HFF-Myc (cell line): ENCODE measurements around the gene CNTN1.

Experiments
- DNase-seq: peaks from one replicate; pipeline ENCODE4 v3.0.0-alpha.2; 2011; ENCODE audit warnings: low read depth; ENCODE audit errors: extremely low read depth
- H3K4me3 ChIP-seq: replicated peaks from 2 replicates; pipeline ENCODE4 v1.5.1; 2011; ENCODE audit warnings: low read depth, mild to moderate bottlenecking, control low read depth, low read length
- TF ChIP-seq, protein P1 (sequence below): IDR thresholded peaks from 2 replicates; pipeline ENCODE4 v1.5.1; 2012; ENCODE audit warnings: mild to moderate bottlenecking, low read depth, low read length, control low read depth; ENCODE audit errors: missing control alignments

CNTN1 gene

DNA sequence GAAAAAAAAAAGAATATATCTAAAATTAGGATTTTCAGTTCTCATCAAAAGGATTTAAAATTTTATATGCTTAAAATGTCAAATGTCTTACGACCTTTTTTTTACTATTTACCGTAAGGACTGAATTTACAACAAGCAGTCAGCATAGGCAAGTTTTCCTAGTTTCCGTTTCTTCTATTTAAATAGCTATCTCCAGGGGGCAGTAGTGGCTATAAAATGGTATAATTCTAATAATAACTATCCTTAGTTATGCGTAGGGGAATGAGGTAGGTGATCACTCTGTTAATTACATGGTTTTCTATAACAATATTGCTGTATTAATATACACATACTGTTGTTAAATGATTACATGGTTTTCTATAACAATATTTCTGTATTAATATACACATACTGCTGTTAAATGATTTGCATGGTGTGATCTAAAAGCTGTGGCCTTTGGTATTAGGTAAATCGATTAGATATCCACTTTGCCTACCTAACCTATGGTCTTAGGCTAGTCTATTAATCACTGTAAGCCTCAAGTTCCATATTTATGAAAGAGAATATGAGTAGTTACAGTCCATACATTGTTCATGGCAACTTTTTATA is 278.2 kb downstream of the CNTN1 start:
- no peak overlapping the region for H3K4me3 ChIP-seq
- DNase-seq: no peak
- TF ChIP-seq, protein P1, sequence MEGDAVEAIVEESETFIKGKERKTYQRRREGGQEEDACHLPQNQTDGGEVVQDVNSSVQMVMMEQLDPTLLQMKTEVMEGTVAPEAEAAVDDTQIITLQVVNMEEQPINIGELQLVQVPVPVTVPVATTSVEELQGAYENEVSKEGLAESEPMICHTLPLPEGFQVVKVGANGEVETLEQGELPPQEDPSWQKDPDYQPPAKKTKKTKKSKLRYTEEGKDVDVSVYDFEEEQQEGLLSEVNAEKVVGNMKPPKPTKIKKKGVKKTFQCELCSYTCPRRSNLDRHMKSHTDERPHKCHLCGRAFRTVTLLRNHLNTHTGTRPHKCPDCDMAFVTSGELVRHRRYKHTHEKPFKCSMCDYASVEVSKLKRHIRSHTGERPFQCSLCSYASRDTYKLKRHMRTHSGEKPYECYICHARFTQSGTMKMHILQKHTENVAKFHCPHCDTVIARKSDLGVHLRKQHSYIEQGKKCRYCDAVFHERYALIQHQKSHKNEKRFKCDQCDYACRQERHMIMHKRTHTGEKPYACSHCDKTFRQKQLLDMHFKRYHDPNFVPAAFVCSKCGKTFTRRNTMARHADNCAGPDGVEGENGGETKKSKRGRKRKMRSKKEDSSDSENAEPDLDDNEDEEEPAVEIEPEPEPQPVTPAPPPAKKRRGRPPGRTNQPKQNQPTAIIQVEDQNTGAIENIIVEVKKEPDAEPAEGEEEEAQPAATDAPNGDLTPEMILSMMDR: no peak

DNA sequence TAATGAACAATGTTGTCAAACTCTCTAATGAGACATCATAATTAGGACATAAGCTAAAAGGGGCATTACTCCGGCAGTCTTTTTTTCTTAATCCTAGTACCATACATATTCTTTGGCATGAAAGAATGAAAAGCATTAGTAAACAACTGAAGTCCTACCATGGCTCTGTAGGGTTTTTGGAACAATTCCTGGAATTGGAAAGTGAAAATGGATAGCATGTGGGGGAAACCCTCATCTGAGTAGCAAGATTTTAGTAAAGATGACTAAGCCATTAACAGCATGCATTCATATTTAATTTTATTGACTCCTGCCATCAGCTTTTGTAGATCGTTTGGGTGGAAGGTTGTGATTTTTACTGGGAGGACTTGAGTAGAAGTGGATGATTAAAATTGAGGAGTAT is 279.7 kb downstream of the CNTN1 start:
- H3K4me3 ChIP-seq: no peak overlapping the region
- DNase-seq: no peak
- TF ChIP-seq, protein P1: no peak

GRCh38 chr12:40976546-40976945 is 284.3 kb downstream of the CNTN1 start:
- no peak for DNase-seq
- TF ChIP-seq, protein P1: no peak
- no peak overlapping the region for H3K4me3 ChIP-seq

DNA sequence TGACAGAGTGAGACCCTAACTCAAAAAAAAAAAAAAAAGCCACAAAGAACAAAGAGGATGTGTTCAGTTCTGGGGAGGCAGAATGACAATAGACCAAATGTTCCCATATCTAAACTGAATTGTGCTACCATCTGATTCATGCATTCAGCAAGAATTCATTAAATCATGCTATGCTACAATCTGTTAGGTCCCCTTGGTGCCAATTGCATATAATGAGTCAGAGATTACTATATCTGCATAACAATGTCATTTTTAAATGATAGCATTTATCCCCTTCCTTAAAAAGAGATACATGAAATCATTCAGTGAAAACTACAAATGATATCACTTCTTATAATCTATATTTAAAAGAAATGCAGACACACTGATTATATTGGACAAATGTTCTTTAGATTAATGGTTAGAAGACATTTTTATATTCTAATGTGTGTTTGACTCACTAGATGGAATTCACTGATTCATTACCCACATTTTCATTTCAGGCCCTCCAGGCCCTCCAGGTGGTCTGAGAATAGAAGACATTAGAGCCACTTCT is 288.3 kb downstream of the CNTN1 start:
- TF ChIP-seq, protein P1: no peak
- H3K4me3 ChIP-seq: no peak overlapping the region
- no peak for DNase-seq

GRCh38 chr12:40986001-40986400 is 293.8 kb downstream of the CNTN1 start:
- DNase-seq: no peak
- TF ChIP-seq, protein P1: no peak
- H3K4me3 ChIP-seq: no peak overlapping the region

DNA sequence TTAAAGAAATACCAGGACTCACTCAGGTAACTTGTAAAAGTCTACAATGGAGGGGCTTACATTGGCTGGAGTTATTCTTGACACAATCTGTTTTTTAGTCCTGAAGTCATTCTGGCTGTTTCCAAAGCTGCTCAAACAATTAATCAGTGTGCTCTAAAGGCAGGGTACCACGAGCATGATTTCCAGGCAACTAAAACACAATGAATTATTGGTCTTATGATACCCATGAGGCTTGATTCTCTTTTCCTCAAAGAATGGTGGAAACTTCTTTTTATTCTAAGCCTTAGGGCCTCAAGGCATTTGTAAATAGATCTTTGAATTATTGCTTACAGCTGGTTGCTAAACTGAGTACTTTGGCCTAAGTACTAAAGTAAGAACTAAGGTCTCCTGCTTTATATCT is 296.1 kb downstream of the CNTN1 start:
- H3K4me3 ChIP-seq: no peak overlapping the region
- DNase-seq: no peak
- TF ChIP-seq, protein P1: no peak

DNA sequence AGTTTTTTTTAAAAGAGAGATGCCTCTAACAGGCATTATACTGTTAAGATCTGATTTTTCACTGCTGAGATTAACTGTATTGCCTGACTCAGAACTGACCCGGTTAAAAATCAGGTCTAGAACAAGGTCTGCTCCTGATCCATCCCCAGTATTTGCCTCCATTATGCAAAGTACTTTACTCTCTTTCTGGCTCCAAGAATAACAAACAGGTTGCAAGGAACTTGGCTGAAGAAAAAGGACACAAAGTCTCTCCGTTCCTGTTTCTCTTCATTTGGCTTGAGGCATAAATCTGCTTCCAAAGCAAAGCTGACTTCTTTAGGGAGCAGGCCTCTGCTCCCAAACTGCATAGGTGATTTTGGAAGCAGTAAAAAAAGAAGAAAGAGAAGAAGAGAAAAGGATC is 296.6 kb downstream of the CNTN1 start:
- H3K4me3 ChIP-seq: no peak overlapping the region
- TF ChIP-seq, protein P1: no peak
- DNase-seq: no peak
